ENCODE results near the gene EPHA10.
"Not testable (repeated sequence)": the region's sequence is repeated elsewhere in the genome, so short reads cannot be mapped to it uniquely, and the experiment has no call there.

Gene EPHA10

GRCh38 chr1:37771440-37771839 is 6.5 kb upstream of the EPHA10 start:
- DNase-seq (ENCODE audit: low read depth in 2 of 2): not testable (repeated sequence)

GRCh38 chr1:37767488-37767887 is 2.6 kb upstream of the EPHA10 start:
- no peak for DNase-seq (ENCODE audit: low read depth in 2 of 2)

GRCh38 chr1:37765916-37766664 is 1.2 kb upstream of the EPHA10 start:
- DNase-seq (ENCODE audit: low read depth in 2 of 2): peak in 1 of 2 donors; percentile 34

- DNase-seq (ENCODE audit: low read depth in 2 of 2): no peak
These were observed 500 bp downstream of the EPHA10 start for GRCh38 chr1:37764414-37764825.

- no peak for DNase-seq (ENCODE audit: low read depth in 2 of 2)
These were observed 1.0 kb downstream of the EPHA10 start for GRCh38 chr1:37763791-37764413.

GRCh38 chr1:37762516-37762915 is 2.4 kb downstream of the EPHA10 start:
- no peak for DNase-seq (ENCODE audit: low read depth in 2 of 2)

- no peak for DNase-seq (ENCODE audit: low read depth in 2 of 2)
These were observed 3.4 kb downstream of the EPHA10 start for GRCh38 chr1:37761416-37762095.

GRCh38 chr1:37759451-37759850 is 5.5 kb downstream of the EPHA10 start:
- DNase-seq (ENCODE audit: low read depth in 2 of 2): no peak

- DNase-seq (ENCODE audit: low read depth in 2 of 2): no peak
These were observed 8.9 kb downstream of the EPHA10 start for GRCh38 chr1:37755951-37756560.

- peak in 1 of 2 donors; percentile 45 for DNase-seq (ENCODE audit: low read depth in 2 of 2)
These were observed 9.6 kb downstream of the EPHA10 start for GRCh38 chr1:37755290-37755689.

- no peak for DNase-seq (ENCODE audit: low read depth in 2 of 2)
These were observed 11.2 kb downstream of the EPHA10 start for GRCh38 chr1:37753473-37754321.

- DNase-seq (ENCODE audit: low read depth in 2 of 2): peak in 1 of 2 donors; percentile 30
These were observed 12.1 kb downstream of the EPHA10 start for GRCh38 chr1:37752583-37753471.

GRCh38 chr1:37752213-37752582 is 12.7 kb downstream of the EPHA10 start:
- DNase-seq (ENCODE audit: low read depth in 2 of 2): no peak

- DNase-seq (ENCODE audit: low read depth in 2 of 2): no peak
These were observed 16.4 kb downstream of the EPHA10 start for GRCh38 chr1:37748565-37748964.

GRCh38 chr1:37746806-37747205 is 18.1 kb downstream of the EPHA10 start:
- DNase-seq (ENCODE audit: low read depth in 2 of 2): no peak

GRCh38 chr1:37741662-37742061 is 23.3 kb downstream of the EPHA10 start:
- no peak for DNase-seq (ENCODE audit: low read depth in 2 of 2)

GRCh38 chr1:37741130-37741529 is 23.8 kb downstream of the EPHA10 start:
- no peak for DNase-seq (ENCODE audit: low read depth in 2 of 2)

GRCh38 chr1:37739222-37739621 is 25.7 kb downstream of the EPHA10 start:
- no peak for DNase-seq (ENCODE audit: low read depth in 2 of 2)

GRCh38 chr1:37738619-37739018 is 26.3 kb downstream of the EPHA10 start:
- not testable (repeated sequence) for DNase-seq (ENCODE audit: low read depth in 2 of 2)

- not testable (repeated sequence) for DNase-seq (ENCODE audit: low read depth in 2 of 2)
These were observed 26.9 kb downstream of the EPHA10 start for GRCh38 chr1:37737975-37738374.
